ENCODE results near the gene PRKN.

The PRKN gene

GRCh38 chr6:161884782-161885181, 842.8 kb downstream of the PRKN start:
- TF ChIP-seq TARDBP (IDR thresholded peaks at IDR 0.05) = no peak
- no peak for TF ChIP-seq SUZ12 (IDR thresholded peaks at IDR 0.05)
- no peak for TF ChIP-seq ELF4 (IDR thresholded peaks at IDR 0.05)
- no peak for TF ChIP-seq LEF1 (IDR thresholded peaks at IDR 0.05; ENCODE audit: borderline replicate concordance)
- TF ChIP-seq NFRKB (IDR thresholded peaks at IDR 0.05) = no peak
- TF ChIP-seq ZNF384 (IDR thresholded peaks at IDR 0.05) = peak; percentile 84
- no peak for TF ChIP-seq FOXK2 (IDR thresholded peaks at IDR 0.05)
- no peak for DNase-seq (ENCODE audit: extremely low spot score)
- ChIA-PET POLR2A (no interaction called here), CTCF (no interaction called here)

GRCh38 chr6:161882196-161882765, 845.3 kb downstream of the PRKN start:
- TF ChIP-seq NFRKB (IDR thresholded peaks at IDR 0.05) (no peak), PKNOX1 (IDR thresholded peaks at IDR 0.05) (no peak), SP1 (IDR thresholded peaks at IDR 0.05) (no peak), FOXK2 (IDR thresholded peaks at IDR 0.05) (no peak), BHLHE40 (IDR thresholded peaks at IDR 0.05; ENCODE audit: borderline replicate concordance) (no peak), HDGF (IDR thresholded peaks at IDR 0.05; ENCODE audit: borderline replicate concordance) (no peak), FOXM1 (IDR thresholded peaks at IDR 0.05; ENCODE audit: borderline replicate concordance) (no peak), FOXA1 (IDR thresholded peaks at IDR 0.05) (no peak), SUZ12 (IDR thresholded peaks at IDR 0.05) (no peak), ARNT (IDR thresholded peaks at IDR 0.05) (no peak), ELF4 (IDR thresholded peaks at IDR 0.05) (no peak), L3MBTL2 (conservative IDR thresholded peaks at IDR 0.05) (no peak), LEF1 (IDR thresholded peaks at IDR 0.05; ENCODE audit: borderline replicate concordance) (no peak), TARDBP (IDR thresholded peaks at IDR 0.05) (no peak), CTBP1 (IDR thresholded peaks at IDR 0.05; ENCODE audit: borderline replicate concordance) (no peak), ZNF384 (IDR thresholded peaks at IDR 0.05) (no peak)
- no peak for DNase-seq (ENCODE audit: extremely low spot score)
- ChIA-PET CTCF (no interaction called here), POLR2A (no interaction called here)

- POLR2A ChIA-PET = no interaction called here
- TF ChIP-seq TARDBP (IDR thresholded peaks at IDR 0.05) = no peak
- no peak for TF ChIP-seq ARNT (IDR thresholded peaks at IDR 0.05)
- TF ChIP-seq FOXK2 (IDR thresholded peaks at IDR 0.05) = no peak
- no peak for TF ChIP-seq LEF1 (IDR thresholded peaks at IDR 0.05; ENCODE audit: borderline replicate concordance)
- TF ChIP-seq BHLHE40 (IDR thresholded peaks at IDR 0.05; ENCODE audit: borderline replicate concordance) = no peak
- TF ChIP-seq PKNOX1 (IDR thresholded peaks at IDR 0.05) = no peak
- TF ChIP-seq L3MBTL2 (conservative IDR thresholded peaks at IDR 0.05) = no peak
- TF ChIP-seq ZNF384 (IDR thresholded peaks at IDR 0.05) = no peak
- no peak for TF ChIP-seq FOXA1 (IDR thresholded peaks at IDR 0.05)
- no peak for TF ChIP-seq SP1 (IDR thresholded peaks at IDR 0.05)
- no peak for TF ChIP-seq HDGF (IDR thresholded peaks at IDR 0.05; ENCODE audit: borderline replicate concordance)
- TF ChIP-seq CTBP1 (IDR thresholded peaks at IDR 0.05; ENCODE audit: borderline replicate concordance) = no peak
- no peak for TF ChIP-seq FOXM1 (IDR thresholded peaks at IDR 0.05; ENCODE audit: borderline replicate concordance)
- TF ChIP-seq NFRKB (IDR thresholded peaks at IDR 0.05) = no peak
- TF ChIP-seq ELF4 (IDR thresholded peaks at IDR 0.05) = no peak
- no peak for TF ChIP-seq SUZ12 (IDR thresholded peaks at IDR 0.05)
Observed at GRCh38 chr6:161880056-161880455, 847.5 kb downstream of the PRKN start.

DNA sequence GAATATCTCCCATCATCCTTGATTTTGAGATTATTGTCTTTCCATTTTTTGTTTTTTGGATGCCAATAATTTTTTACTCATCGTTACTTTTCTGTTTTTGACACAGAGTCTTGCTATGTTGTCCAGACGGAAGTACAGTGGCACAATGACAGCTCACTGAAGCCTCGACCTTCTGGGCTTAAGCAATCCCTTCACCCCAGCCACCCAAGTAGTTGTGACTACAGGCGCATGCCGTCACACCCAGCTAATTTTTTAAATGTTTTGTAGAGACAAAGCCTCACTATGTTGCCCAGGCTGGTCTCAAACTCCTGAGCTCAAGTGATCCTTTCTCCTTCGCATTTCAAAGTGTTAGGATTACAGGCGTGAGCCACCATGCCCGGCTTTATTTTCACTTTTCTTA, 851.3 kb downstream of the PRKN start:
- ChIA-PET CTCF (no interaction called here), POLR2A (no interaction called here)
- no peak for TF ChIP-seq FOXA1 (IDR thresholded peaks at IDR 0.05)
- no peak for TF ChIP-seq FOXM1 (IDR thresholded peaks at IDR 0.05; ENCODE audit: borderline replicate concordance)
- no peak for TF ChIP-seq SUZ12 (IDR thresholded peaks at IDR 0.05)
- no peak for TF ChIP-seq FOXK2 (IDR thresholded peaks at IDR 0.05)
- no peak for TF ChIP-seq ELF4 (IDR thresholded peaks at IDR 0.05)
- TF ChIP-seq ZNF384 (IDR thresholded peaks at IDR 0.05) = no peak
- TF ChIP-seq SP1 (IDR thresholded peaks at IDR 0.05) = no peak
- no peak for TF ChIP-seq PKNOX1 (IDR thresholded peaks at IDR 0.05)
- TF ChIP-seq HDGF (IDR thresholded peaks at IDR 0.05; ENCODE audit: borderline replicate concordance) = no peak
- TF ChIP-seq L3MBTL2 (conservative IDR thresholded peaks at IDR 0.05) = no peak
- TF ChIP-seq LEF1 (IDR thresholded peaks at IDR 0.05; ENCODE audit: borderline replicate concordance) = no peak
- no peak for TF ChIP-seq TARDBP (IDR thresholded peaks at IDR 0.05)
- no peak for TF ChIP-seq NFRKB (IDR thresholded peaks at IDR 0.05)
- no peak for TF ChIP-seq ARNT (IDR thresholded peaks at IDR 0.05)
- no peak for DNase-seq (ENCODE audit: extremely low spot score)

More at GRCh38 chr6:161880056-161880455, 847.5 kb downstream of the PRKN start:
- DNase-seq (ENCODE audit: extremely low spot score) = no peak
- CTCF ChIA-PET = interaction anchor here (0.6 kb wide), 1 partner anchor 11 kb away, joined by 3 read pairs; no protein-coding TSS in a partner anchor

- no peak for TF ChIP-seq NFRKB (IDR thresholded peaks at IDR 0.05)
- TF ChIP-seq SUZ12 (IDR thresholded peaks at IDR 0.05) = no peak
- no peak for TF ChIP-seq CTBP1 (IDR thresholded peaks at IDR 0.05; ENCODE audit: borderline replicate concordance)
- no peak for TF ChIP-seq ELF4 (IDR thresholded peaks at IDR 0.05)
- TF ChIP-seq FOXM1 (IDR thresholded peaks at IDR 0.05; ENCODE audit: borderline replicate concordance) = no peak
- TF ChIP-seq BHLHE40 (IDR thresholded peaks at IDR 0.05; ENCODE audit: borderline replicate concordance) = no peak
- CTCF ChIA-PET = no interaction called here
- DNase-seq (ENCODE audit: extremely low spot score) = no peak
- POLR2A ChIA-PET = no interaction called here
Observed at GRCh38 chr6:161870236-161870901, 857.2 kb downstream of the PRKN start.

DNA sequence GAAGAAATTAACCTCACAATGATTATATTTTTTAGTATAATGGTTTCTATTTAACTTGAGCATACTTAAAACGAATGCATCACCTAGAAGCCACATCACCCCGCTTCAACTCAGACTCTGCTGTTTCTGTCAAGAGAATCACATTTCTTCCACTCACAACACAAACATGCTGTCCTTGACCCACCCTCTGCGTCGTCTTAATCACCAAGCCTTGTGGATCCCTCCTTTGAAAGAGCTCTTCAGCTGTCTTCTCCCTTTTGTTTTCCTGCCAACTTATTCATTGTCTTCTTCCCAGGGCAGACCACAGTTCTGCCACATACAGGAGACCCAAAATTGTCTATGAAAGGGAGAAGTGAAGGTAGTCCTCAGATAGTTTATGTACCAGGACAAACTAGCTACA, 858.1 kb downstream of the PRKN start:
- POLR2A ChIA-PET = no interaction called here
- no peak for TF ChIP-seq CTBP1 (IDR thresholded peaks at IDR 0.05; ENCODE audit: borderline replicate concordance)
- TF ChIP-seq HDGF (IDR thresholded peaks at IDR 0.05; ENCODE audit: borderline replicate concordance) = no peak
- no peak for TF ChIP-seq PKNOX1 (IDR thresholded peaks at IDR 0.05)
- no peak for TF ChIP-seq ZNF384 (IDR thresholded peaks at IDR 0.05)
- TF ChIP-seq FOXA1 (IDR thresholded peaks at IDR 0.05) = no peak
- no peak for DNase-seq (ENCODE audit: extremely low spot score)
- CTCF ChIA-PET = no interaction called here

Data from HEK293T (cell line).